ENCODE results near the gene NFIA.

DNA sequence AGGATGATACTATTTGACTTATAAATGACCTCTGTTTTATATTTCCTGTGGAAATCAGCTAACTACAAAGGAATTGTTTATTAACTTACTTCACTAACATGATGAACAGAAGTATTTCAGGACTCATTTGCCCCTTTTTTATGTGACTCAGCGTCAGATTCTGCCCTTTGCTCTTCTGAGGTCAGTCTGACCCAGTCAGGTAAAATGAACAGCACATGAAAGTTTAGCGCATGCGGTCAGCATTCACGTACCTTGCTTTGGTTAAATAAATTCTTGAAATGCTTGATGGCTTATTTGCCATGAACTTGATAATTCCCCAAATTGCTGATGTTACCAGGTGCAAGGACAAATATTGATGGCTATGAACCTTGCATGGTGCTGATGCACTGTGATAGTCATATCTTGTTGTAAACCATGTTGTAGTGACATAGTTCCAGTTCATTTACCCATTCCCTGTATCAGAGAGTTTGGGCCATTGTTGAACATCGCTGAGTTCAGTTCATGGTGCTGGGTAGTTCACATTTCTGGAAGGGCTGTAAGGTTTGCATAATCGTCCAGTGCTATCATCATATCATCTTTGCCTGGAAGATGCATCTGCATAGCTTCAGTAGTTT is 133.4 kb downstream of the NFIA start:
- TF ChIP-seq POLR2A (IDR thresholded peaks at IDR 0.05) = no peak
- TF ChIP-seq, protein P1, sequence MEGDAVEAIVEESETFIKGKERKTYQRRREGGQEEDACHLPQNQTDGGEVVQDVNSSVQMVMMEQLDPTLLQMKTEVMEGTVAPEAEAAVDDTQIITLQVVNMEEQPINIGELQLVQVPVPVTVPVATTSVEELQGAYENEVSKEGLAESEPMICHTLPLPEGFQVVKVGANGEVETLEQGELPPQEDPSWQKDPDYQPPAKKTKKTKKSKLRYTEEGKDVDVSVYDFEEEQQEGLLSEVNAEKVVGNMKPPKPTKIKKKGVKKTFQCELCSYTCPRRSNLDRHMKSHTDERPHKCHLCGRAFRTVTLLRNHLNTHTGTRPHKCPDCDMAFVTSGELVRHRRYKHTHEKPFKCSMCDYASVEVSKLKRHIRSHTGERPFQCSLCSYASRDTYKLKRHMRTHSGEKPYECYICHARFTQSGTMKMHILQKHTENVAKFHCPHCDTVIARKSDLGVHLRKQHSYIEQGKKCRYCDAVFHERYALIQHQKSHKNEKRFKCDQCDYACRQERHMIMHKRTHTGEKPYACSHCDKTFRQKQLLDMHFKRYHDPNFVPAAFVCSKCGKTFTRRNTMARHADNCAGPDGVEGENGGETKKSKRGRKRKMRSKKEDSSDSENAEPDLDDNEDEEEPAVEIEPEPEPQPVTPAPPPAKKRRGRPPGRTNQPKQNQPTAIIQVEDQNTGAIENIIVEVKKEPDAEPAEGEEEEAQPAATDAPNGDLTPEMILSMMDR (IDR thresholded peaks at IDR 0.05) = no peak

Measured in upper lobe of left lung (tissue), 4 donors.